Glutamatergic neuron (in vitro differentiated cells): ENCODE results near the gene FAM120B. TPM values are rescaled to one million over a fixed set of nuclear protein-coding genes. Genes with fewer than 3 reads are reported as not detected.

ENCODE experiments used
- DNase-seq: peaks from one replicate; pipeline ENCODE4 v3.0.0; 2022
- H3K27ac Mint-ChIP-seq: one replicate; pipeline ENCODE4 v1.8.0; 2020; ENCODE audit warnings: mild to moderate bottlenecking, mixed read lengths, inconsistent platforms; ENCODE audit not compliant: unreplicated experiment
- H3K27me3 Mint-ChIP-seq: one replicate; pipeline ENCODE4 v1.8.0; 2020; ENCODE audit warnings: mild to moderate bottlenecking, moderate library complexity, mixed read lengths, inconsistent platforms; ENCODE audit not compliant: unreplicated experiment
- H3K36me3 Mint-ChIP-seq: one replicate; pipeline ENCODE4 v1.8.0; 2020; ENCODE audit warnings: mild to moderate bottlenecking, mixed read lengths, inconsistent platforms; ENCODE audit not compliant: unreplicated experiment
- H3K4me1 Mint-ChIP-seq: one replicate; pipeline ENCODE4 v1.8.0; 2020; ENCODE audit warnings: mild to moderate bottlenecking, low read depth, mixed read lengths, inconsistent platforms; ENCODE audit not compliant: unreplicated experiment
- H3K4me3 Mint-ChIP-seq: one replicate; pipeline ENCODE4 v1.8.0; 2020; ENCODE audit warnings: mild to moderate bottlenecking, mixed read lengths, inconsistent platforms; ENCODE audit not compliant: unreplicated experiment
- H3K9me3 Mint-ChIP-seq: one replicate; pipeline ENCODE4 v1.8.0; 2020; ENCODE audit warnings: mild to moderate bottlenecking, moderate library complexity, mixed read lengths, inconsistent platforms; ENCODE audit not compliant: unreplicated experiment
- microRNA-seq: library from miRNA; unstranded; fragments of <30 nt; microRNA quantifications from one replicate; pipeline ENCODE4, GENCODE V29; 2020; ENCODE audit not compliant: unreplicated experiment
- total RNA-seq: library from RNA; stranded (reverse); fragmentation: NEBNext Ultra II Directional; extraction: Animal tissue kit (Norgen Biotek cat#: 25700); gene quantifications from one replicate; pipeline ENCODE4 v1.2.1, GENCODE V29; 2021; ENCODE audit not compliant: unreplicated experiment
- TF ChIP-seq, protein P1 (sequence below): fragments of 200-600 bp; sonication (generic); IDR thresholded peaks from one replicate; pipeline ENCODE4 v1.5.0; 2021; ENCODE audit not compliant: partially characterized antibody, unreplicated experiment

FAM120B gene
- total RNA-seq, 1 donor from 2014 or later = 48.3 TPM

DNA sequence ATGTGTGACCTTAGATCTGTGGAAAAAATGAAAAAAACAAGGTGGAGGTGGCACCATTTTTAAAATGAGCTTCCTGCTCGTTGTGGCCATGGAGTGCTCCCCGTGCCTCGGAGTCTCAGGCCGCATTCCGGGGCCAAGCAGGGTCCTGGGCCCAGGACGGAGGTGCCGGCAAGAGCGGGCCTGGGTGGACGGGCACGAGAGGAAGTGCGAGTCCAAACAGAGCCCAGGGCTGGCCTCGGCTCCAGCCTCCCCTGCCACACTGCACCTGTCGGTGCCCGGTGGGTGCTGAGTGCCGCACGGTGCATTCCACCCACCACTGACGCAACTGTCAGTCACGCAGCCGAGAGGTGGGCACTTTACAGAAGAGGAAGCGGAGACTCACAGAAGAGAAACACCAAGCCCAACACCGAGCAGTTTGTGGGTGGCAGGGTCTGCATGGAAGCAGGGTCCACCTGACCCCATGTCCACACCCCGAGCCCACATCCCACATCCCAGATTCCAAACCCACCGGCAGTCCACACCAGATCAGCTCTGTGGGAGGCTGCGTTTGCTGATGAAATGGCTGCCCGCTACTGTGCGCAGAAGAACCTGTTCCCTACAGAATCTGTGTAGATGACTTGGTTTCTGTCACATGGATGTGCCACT lies 148.9 kb downstream of the FAM120B start:
- peaks cover 8% of the 10 kb centered on the region for H3K9me3 Mint-ChIP-seq
- TF ChIP-seq, protein P1, sequence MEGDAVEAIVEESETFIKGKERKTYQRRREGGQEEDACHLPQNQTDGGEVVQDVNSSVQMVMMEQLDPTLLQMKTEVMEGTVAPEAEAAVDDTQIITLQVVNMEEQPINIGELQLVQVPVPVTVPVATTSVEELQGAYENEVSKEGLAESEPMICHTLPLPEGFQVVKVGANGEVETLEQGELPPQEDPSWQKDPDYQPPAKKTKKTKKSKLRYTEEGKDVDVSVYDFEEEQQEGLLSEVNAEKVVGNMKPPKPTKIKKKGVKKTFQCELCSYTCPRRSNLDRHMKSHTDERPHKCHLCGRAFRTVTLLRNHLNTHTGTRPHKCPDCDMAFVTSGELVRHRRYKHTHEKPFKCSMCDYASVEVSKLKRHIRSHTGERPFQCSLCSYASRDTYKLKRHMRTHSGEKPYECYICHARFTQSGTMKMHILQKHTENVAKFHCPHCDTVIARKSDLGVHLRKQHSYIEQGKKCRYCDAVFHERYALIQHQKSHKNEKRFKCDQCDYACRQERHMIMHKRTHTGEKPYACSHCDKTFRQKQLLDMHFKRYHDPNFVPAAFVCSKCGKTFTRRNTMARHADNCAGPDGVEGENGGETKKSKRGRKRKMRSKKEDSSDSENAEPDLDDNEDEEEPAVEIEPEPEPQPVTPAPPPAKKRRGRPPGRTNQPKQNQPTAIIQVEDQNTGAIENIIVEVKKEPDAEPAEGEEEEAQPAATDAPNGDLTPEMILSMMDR = no peak
- no peaks in the 10 kb centered on the region for H3K36me3 Mint-ChIP-seq
- no peak for DNase-seq
- H3K4me1 Mint-ChIP-seq = peaks cover 29% of the 10 kb centered on the region
- peaks cover 13% of the 10 kb centered on the region for H3K27me3 Mint-ChIP-seq
- H3K27ac Mint-ChIP-seq = no peak overlapping the region
- H3K4me3 Mint-ChIP-seq = no peak overlapping the region

DNA sequence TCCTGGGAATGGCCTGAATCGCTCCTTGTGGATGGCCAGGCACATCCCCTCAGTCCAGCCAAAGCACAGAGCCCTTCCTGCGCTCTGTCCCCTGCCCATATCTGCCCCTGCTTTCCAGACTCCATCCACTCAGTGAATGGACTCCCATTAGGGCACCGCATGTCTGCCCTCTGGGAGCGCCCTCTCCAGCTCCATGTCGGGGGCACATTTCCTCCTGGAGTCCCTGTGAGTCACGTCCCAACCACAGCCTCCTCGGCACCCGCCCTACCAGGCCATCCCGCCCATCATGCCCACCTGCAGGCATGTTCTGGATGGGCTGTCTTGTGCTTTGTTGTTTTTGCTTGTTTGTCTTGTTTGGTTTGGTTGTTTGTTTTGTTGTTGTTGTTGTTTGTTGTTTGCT lies 149.8 kb downstream of the FAM120B start:
- H3K27ac Mint-ChIP-seq = no peak overlapping the region
- DNase-seq = no peak
- H3K36me3 Mint-ChIP-seq = no peaks in the 10 kb centered on the region
- H3K27me3 Mint-ChIP-seq = peaks cover 9% of the 10 kb centered on the region
- TF ChIP-seq, protein P1 = no peak
- no peak overlapping the region for H3K4me3 Mint-ChIP-seq
- peaks cover 20% of the 10 kb centered on the region for H3K4me1 Mint-ChIP-seq
- H3K9me3 Mint-ChIP-seq = peaks cover 3% of the 10 kb centered on the region

Small RNA genes within 50 kb of the gene (microRNA-seq; reads per million reads assigned to microRNA genes)
- gene MIR4644 = 0.55 reads per million

Other genes with a start within 250 kb of the FAM120B start
- 34.3 TPM for gene DLL1, start 15.7 kb upstream of the FAM120B start, total RNA-seq
- 149 TPM for gene PSMB1, start 246.5 kb downstream of the FAM120B start, total RNA-seq
- gene TBP, start 247.6 kb downstream of the FAM120B start, total RNA-seq = 19.9 TPM